Upper lobe of left lung (tissue), 4 donors: Measurements from ENCODE around the gene LPGAT1.

Experiments
- CTCF ChIP-seq, 6 experiments: fragments of 450-650 bp in 4 of 6; fragments of 200-600 bp in 2 of 6; sonication (generic) in 2 of 6; IDR thresholded peaks; one replicate each; pipeline ENCODE4 v1.5.1; 2016 to 2019; ENCODE audit warnings: antibody characterized with exemption in 6 of 6
- EP300 ChIP-seq, 4 donors: sonication (generic); formaldehyde crosslinking; IDR thresholded peaks; one replicate each; pipeline ENCODE4 v1.5.1; 2017; ENCODE audit warnings: antibody characterized with exemption in 4 of 4, control low read depth in 2 of 4
- POLR2A ChIP-seq, 4 donors: fragments of 450-650 bp; IDR thresholded peaks; one replicate each; pipeline ENCODE4 v1.5.1; 2016 to 2017; ENCODE audit warnings: antibody characterized with exemption in 4 of 4, mild to moderate bottlenecking in 2 of 4
- POLR2AphosphoS5 ChIP-seq, 2 donors: sonication (generic); formaldehyde crosslinking; IDR thresholded peaks; one replicate each; pipeline ENCODE4 v1.5.1; 2017; ENCODE audit warnings: antibody characterized with exemption in 2 of 2

DNA sequence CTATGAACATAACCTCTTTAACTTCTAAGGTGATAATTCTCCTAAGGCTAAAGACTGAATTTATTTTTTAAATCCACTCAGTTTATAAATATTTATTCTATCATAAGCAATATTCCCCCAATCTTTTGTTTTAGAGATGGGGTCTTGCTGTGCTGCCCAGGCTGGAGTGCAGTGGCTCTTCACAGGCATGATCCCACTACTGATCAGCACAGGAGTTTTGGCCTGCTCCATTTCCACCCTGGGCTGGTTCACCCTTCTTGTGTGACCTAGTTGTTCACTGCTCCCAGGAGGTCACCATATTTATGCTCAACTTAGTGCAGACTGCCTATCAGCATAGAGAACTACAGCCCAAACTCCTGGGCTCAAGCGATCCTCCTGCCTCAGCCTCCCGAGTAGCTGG is 38.6 kb downstream of the LPGAT1 start:
- TF ChIP-seq CTCF (IDR thresholded peaks at IDR 0.05) (no peak), POLR2AphosphoS5 (IDR thresholded peaks at IDR 0.05) (no peak), POLR2A (IDR thresholded peaks at IDR 0.05) (no peak), EP300 (IDR thresholded peaks at IDR 0.05) (no peak)
